B cell (primary cell): Measurements from ENCODE around the gene TAS1R2.

Experiments
- EZH2 ChIP-seq: IDR thresholded peaks from 2 replicates; pipeline ENCODE4 v1.6.1; 2012; ENCODE audit warnings: borderline replicate concordance, low read depth, mild to moderate bottlenecking, moderate library complexity, low read length; ENCODE audit not compliant: insufficient read depth, poor library complexity, severe bottlenecking
- TF ChIP-seq, protein P1 (sequence below): fragments of 200-600 bp; IDR thresholded peaks from one replicate; pipeline ENCODE4 v1.8.0; 2022; ENCODE audit warnings: antibody characterized with exemption, mild to moderate bottlenecking

DNA sequence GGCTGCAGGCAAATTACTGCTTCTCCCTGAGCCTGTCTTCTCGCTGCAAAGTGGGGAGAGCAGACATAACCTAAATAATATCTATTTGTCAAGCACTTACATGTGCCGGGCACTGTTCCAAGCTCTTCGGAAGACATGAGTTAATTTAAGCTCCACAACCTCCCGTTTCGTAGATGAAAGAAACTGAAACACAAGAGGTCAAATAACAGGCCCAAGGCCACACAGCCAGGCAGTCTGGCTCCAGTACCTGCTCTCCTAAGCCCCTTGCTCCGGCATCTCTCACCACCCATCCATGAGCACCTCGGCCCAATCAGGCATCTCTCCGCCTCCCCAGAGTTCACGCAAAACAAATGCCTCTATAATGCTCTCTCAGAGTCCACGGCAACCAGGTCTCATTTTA lies 65.4 kb downstream of the TAS1R2 start:
- TF ChIP-seq, protein P1, sequence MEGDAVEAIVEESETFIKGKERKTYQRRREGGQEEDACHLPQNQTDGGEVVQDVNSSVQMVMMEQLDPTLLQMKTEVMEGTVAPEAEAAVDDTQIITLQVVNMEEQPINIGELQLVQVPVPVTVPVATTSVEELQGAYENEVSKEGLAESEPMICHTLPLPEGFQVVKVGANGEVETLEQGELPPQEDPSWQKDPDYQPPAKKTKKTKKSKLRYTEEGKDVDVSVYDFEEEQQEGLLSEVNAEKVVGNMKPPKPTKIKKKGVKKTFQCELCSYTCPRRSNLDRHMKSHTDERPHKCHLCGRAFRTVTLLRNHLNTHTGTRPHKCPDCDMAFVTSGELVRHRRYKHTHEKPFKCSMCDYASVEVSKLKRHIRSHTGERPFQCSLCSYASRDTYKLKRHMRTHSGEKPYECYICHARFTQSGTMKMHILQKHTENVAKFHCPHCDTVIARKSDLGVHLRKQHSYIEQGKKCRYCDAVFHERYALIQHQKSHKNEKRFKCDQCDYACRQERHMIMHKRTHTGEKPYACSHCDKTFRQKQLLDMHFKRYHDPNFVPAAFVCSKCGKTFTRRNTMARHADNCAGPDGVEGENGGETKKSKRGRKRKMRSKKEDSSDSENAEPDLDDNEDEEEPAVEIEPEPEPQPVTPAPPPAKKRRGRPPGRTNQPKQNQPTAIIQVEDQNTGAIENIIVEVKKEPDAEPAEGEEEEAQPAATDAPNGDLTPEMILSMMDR = no peak
- no peak for TF ChIP-seq EZH2
